HEK293 (cell line): ENCODE measurements around the gene ATP10A.

Experiments
- CTCF ChIA-PET: fragments of 350-600 bp; formaldehyde crosslinking; extraction: SDS; loops from one replicate; lab custom pipeline; 2021; ENCODE audit warnings: antibody characterized with exemption; lab: Yijun Ruan, JAX
- POLR2A ChIA-PET: fragments of 300-600 bp; formaldehyde crosslinking; extraction: SDS; loops from one replicate; lab custom pipeline; 2020; ENCODE audit warnings: antibody characterized with exemption, inconsistent platforms; lab: Yijun Ruan, JAX
- H3K27ac ChIP-seq: fragments of 200-500 bp; sonication (Bioruptor generic); 2 replicates; pipeline ENCODE4 v1.5.1; 2014; ENCODE audit warnings: low read depth, low read length, control low read depth, inconsistent platforms; ENCODE audit errors: extremely low read depth
- H3K36me3 ChIP-seq, 2 experiments: fragments of 200-500 bp in 1 of 2; sonication (Bioruptor generic) in 1 of 2; 1 replicate in 1 of 2; 2 replicates in 1 of 2; pipeline ENCODE4 v1.5.1; 2014 to 2017; ENCODE audit warnings: inconsistent platforms in 2 of 2, low read length in 2 of 2; ENCODE audit not compliant: control insufficient read depth in 2 of 2, insufficient read depth in 1 of 2
- H3K4me1 ChIP-seq: fragments of 200-500 bp; sonication (Bioruptor generic); 2 replicates; pipeline ENCODE4 v1.5.1; 2014; ENCODE audit warnings: mild to moderate bottlenecking, low read length, inconsistent platforms; ENCODE audit not compliant: control insufficient read depth, insufficient read depth
- H3K4me3 ChIP-seq: 2 replicates; pipeline ENCODE4 v1.5.1; 2011; ENCODE audit warnings: low read depth, mild to moderate bottlenecking, control low read depth, low read length, moderate library complexity
- H3K9me3 ChIP-seq: fragments of 200-500 bp; sonication (Bioruptor generic); 2 replicates; pipeline ENCODE4 v1.5.1; 2014; ENCODE audit warnings: low read depth, low read length, inconsistent platforms; ENCODE audit not compliant: control insufficient read depth, insufficient read depth
- EGR2 ChIP-seq: fragments of 450-650 bp; formaldehyde crosslinking; IDR thresholded peaks from 2 replicates; pipeline ENCODE4 v1.5.1; 2016; ENCODE audit warnings: low read depth, missing biosample characterization, missing genetic modification characterization
- GLI4 ChIP-seq: fragments of 450-650 bp; formaldehyde crosslinking; IDR thresholded peaks from 2 replicates; pipeline ENCODE4 v1.5.1; 2016; ENCODE audit warnings: missing biosample characterization, missing genetic modification characterization
- GLIS2 ChIP-seq: fragments of 450-650 bp; formaldehyde crosslinking; IDR thresholded peaks from 2 replicates; pipeline ENCODE4 v1.5.1; 2016; ENCODE audit warnings: missing biosample characterization, missing genetic modification characterization
- HOXA7 ChIP-seq: sonication (generic); formaldehyde crosslinking; IDR thresholded peaks from 2 replicates; pipeline ENCODE4 v1.8.1; 2022; ENCODE audit warnings: missing genetic modification reagents, borderline replicate concordance
- IKZF3 ChIP-seq: fragments of 450-650 bp; IDR thresholded peaks from 2 replicates; pipeline ENCODE4 v1.5.0; 2018; ENCODE audit warnings: missing biosample characterization, mild to moderate bottlenecking, missing genetic modification characterization, moderate library complexity
- KLF1 ChIP-seq: fragments of 450-650 bp; formaldehyde crosslinking; IDR thresholded peaks from 2 replicates; pipeline ENCODE4 v1.5.1; 2016; ENCODE audit warnings: missing biosample characterization, missing genetic modification characterization
- KLF9 ChIP-seq: fragments of 450-650 bp; formaldehyde crosslinking; IDR thresholded peaks from 2 replicates; pipeline ENCODE4 v1.5.1; 2016; ENCODE audit warnings: missing biosample characterization, missing genetic modification characterization, low read depth
- SETDB1 ChIP-seq: IDR thresholded peaks from one replicate; pipeline ENCODE4 v1.6.1; 2017; ENCODE audit warnings: mild to moderate bottlenecking, low read length, moderate library complexity, mixed read lengths; ENCODE audit not compliant: insufficient read length
- YY1 ChIP-seq: fragments of 450-650 bp; formaldehyde crosslinking; IDR thresholded peaks from 2 replicates; pipeline ENCODE4 v1.5.1; 2018; ENCODE audit warnings: missing biosample characterization, missing genetic modification characterization
- YY2 ChIP-seq: fragments of 450-650 bp; formaldehyde crosslinking; IDR thresholded peaks from 2 replicates; pipeline ENCODE4 v1.5.1; 2016; ENCODE audit warnings: missing biosample characterization, missing genetic modification characterization
- ZFP3 ChIP-seq: fragments of 450-650 bp; formaldehyde crosslinking; IDR thresholded peaks from 2 replicates; pipeline ENCODE4 v1.5.1; 2016; ENCODE audit warnings: low read depth, missing biosample characterization, missing genetic modification characterization
- ZIC2 ChIP-seq: fragments of 450-650 bp; formaldehyde crosslinking; IDR thresholded peaks from 2 replicates; pipeline ENCODE4 v1.5.1; 2016; ENCODE audit warnings: missing biosample characterization, missing genetic modification characterization
- ZNF132 ChIP-seq: fragments of 450-650 bp; formaldehyde crosslinking; IDR thresholded peaks from 2 replicates; pipeline ENCODE4 v1.5.1; 2017; ENCODE audit warnings: missing biosample characterization, missing genetic modification characterization, borderline replicate concordance
- ZNF221 ChIP-seq: fragments of 450-650 bp; formaldehyde crosslinking; IDR thresholded peaks from 2 replicates; pipeline ENCODE4 v1.5.1; 2017; ENCODE audit warnings: missing biosample characterization, missing genetic modification characterization, borderline replicate concordance
- ZNF223 ChIP-seq: fragments of 450-650 bp; formaldehyde crosslinking; IDR thresholded peaks from 2 replicates; pipeline ENCODE4 v1.5.1; 2016; ENCODE audit warnings: missing biosample characterization, missing genetic modification characterization
- ZNF239 ChIP-seq: fragments of 450-650 bp; formaldehyde crosslinking; IDR thresholded peaks from 2 replicates; pipeline ENCODE4 v1.5.1; 2016; ENCODE audit warnings: missing biosample characterization, missing genetic modification characterization
- ZNF324 ChIP-seq: fragments of 450-650 bp; formaldehyde crosslinking; IDR thresholded peaks from 2 replicates; pipeline ENCODE4 v1.5.1; 2016; ENCODE audit warnings: missing biosample characterization, missing genetic modification characterization
- ZNF335 ChIP-seq: fragments of 450-650 bp; formaldehyde crosslinking; conservative IDR thresholded peaks from 2 replicates; pipeline ENCODE4 v1.5.1; 2016; ENCODE audit warnings: missing biosample characterization, missing genetic modification characterization
- ZNF354C ChIP-seq: fragments of 450-650 bp; formaldehyde crosslinking; IDR thresholded peaks from 2 replicates; pipeline ENCODE4 v1.5.1; 2016; ENCODE audit warnings: missing biosample characterization, missing genetic modification characterization, low read depth, borderline replicate concordance
- ZNF391 ChIP-seq: fragments of 450-650 bp; formaldehyde crosslinking; IDR thresholded peaks from 2 replicates; pipeline ENCODE4 v1.5.1; 2016; ENCODE audit warnings: low read depth, missing biosample characterization, missing genetic modification characterization, borderline replicate concordance
- ZNF423 ChIP-seq: fragments of 450-650 bp; formaldehyde crosslinking; IDR thresholded peaks from 2 replicates; pipeline ENCODE4 v1.5.1; 2016; ENCODE audit warnings: missing biosample characterization, missing genetic modification characterization
- ZNF571 ChIP-seq: fragments of 450-650 bp; formaldehyde crosslinking; IDR thresholded peaks from 2 replicates; pipeline ENCODE4 v1.5.0; 2017; ENCODE audit warnings: missing biosample characterization, missing genetic modification characterization
- ZNF600 ChIP-seq: fragments of 450-650 bp; formaldehyde crosslinking; IDR thresholded peaks from 2 replicates; pipeline ENCODE4 v1.5.1; 2016; ENCODE audit warnings: missing biosample characterization, missing genetic modification characterization
- ZNF626 ChIP-seq: fragments of 450-650 bp; sonication (Bioruptor Pico); formaldehyde crosslinking; IDR thresholded peaks from 2 replicates; pipeline ENCODE4 v1.5.1; 2018; ENCODE audit warnings: missing biosample characterization, missing genetic modification characterization, inconsistent platforms
- ZNF654 ChIP-seq: fragments of 450-650 bp; formaldehyde crosslinking; IDR thresholded peaks from 2 replicates; pipeline ENCODE4 v1.5.1; 2016; ENCODE audit warnings: low read depth, missing biosample characterization, missing genetic modification characterization
- ZNF677 ChIP-seq: fragments of 450-650 bp; IDR thresholded peaks from 2 replicates; pipeline ENCODE4 v1.5.0; 2018; ENCODE audit warnings: missing biosample characterization, mild to moderate bottlenecking, missing genetic modification characterization, moderate library complexity
- ZNF701 ChIP-seq: fragments of 450-650 bp; formaldehyde crosslinking; IDR thresholded peaks from 2 replicates; pipeline ENCODE4 v1.5.1; 2016; ENCODE audit warnings: missing biosample characterization, missing genetic modification characterization
- ZNF791 ChIP-seq: fragments of 450-650 bp; formaldehyde crosslinking; IDR thresholded peaks from 2 replicates; pipeline ENCODE4 v1.5.1; 2016; ENCODE audit warnings: missing biosample characterization, missing genetic modification characterization
- TF ChIP-seq, protein P1 (sequence below): fragments of 450-650 bp; formaldehyde crosslinking; conservative IDR thresholded peaks from 2 replicates; pipeline ENCODE4 v1.5.1; 2016; ENCODE audit warnings: low read depth, missing biosample characterization, missing genetic modification characterization
- TF ChIP-seq, protein P2 (sequence below): fragments of 450-650 bp; formaldehyde crosslinking; IDR thresholded peaks from 2 replicates; pipeline ENCODE4 v1.5.1; 2016; ENCODE audit warnings: missing biosample characterization, missing genetic modification characterization

The ATP10A gene

DNA sequence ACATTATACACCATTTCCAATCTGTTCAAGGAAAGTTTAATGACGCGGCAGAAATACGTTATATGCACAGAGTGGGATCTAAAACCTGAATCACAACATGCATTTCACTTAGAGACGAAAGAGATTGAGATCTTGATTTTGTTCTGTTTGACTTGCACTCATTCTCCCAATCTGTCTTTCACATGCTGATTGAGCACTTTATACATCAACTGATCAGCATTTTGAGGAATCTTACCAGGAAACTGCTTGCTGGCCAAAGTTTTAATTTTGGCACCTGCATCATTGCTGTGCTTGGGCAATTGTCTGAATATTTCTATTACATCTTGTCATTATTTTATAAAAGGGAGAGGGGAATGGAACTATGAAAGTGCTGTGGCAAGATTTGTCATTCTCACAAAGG is 47.7 kb upstream of the ATP10A start:
- Histone ChIP-seq H3K27ac (no peak overlapping the region), H3K36me3 (no peaks in the 10 kb centered on the region), H3K9me3 (no peaks in the 10 kb centered on the region), H3K4me1 (no peaks in the 10 kb centered on the region), H3K4me3 (no peak overlapping the region)
- TF ChIP-seq, protein P1, sequence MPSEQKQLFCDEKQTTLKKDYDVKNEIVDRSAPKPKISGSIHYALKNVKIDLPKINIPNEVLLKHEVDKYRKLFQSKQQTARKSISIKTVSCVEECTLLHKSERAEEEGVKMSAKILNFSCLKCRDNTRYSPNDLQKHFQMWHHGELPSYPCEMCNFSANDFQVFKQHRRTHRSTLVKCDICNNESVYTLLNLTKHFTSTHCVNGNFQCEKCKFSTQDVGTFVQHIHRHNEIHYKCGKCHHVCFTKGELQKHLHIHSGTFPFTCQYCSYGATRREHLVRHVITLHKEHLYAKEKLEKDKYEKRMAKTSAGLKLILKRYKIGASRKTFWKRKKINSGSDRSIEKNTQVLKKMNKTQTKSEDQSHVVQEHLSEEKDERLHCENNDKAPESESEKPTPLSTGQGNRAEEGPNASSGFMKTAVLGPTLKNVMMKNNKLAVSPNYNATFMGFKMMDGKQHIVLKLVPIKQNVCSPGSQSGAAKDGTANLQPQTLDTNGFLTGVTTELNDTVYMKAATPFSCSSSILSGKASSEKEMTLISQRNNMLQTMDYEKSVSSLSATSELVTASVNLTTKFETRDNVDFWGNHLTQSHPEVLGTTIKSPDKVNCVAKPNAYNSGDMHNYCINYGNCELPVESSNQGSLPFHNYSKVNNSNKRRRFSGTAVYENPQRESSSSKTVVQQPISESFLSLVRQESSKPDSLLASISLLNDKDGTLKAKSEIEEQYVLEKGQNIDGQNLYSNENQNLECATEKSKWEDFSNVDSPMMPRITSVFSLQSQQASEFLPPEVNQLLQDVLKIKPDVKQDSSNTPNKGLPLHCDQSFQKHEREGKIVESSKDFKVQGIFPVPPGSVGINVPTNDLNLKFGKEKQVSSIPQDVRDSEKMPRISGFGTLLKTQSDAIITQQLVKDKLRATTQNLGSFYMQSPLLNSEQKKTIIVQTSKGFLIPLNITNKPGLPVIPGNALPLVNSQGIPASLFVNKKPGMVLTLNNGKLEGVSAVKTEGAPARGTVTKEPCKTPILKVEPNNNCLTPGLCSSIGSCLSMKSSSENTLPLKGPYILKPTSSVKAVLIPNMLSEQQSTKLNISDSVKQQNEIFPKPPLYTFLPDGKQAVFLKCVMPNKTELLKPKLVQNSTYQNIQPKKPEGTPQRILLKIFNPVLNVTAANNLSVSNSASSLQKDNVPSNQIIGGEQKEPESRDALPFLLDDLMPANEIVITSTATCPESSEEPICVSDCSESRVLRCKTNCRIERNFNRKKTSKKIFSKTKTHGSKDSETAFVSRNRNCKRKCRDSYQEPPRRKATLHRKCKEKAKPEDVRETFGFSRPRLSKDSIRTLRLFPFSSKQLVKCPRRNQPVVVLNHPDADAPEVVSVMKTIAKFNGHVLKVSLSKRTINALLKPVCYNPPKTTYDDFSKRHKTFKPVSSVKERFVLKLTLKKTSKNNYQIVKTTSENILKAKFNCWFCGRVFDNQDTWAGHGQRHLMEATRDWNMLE (tag by site-specific recombination) = no peak
- TF ChIP-seq ZNF791 (tag by site-specific recombination) (no peak), KLF9 (tag by site-specific recombination) (no peak), ZNF701 (tag by site-specific recombination) (no peak), IKZF3 (no peak), HOXA7 (CRISPR knock-in tag) (no peak), ZNF239 (no peak), SETDB1 (no peak), ZNF354C (tag by site-specific recombination) (no peak), ZFP3 (tag by site-specific recombination) (no peak), ZNF654 (tag by site-specific recombination) (no peak), ZNF391 (tag by site-specific recombination) (no peak)
- CTCF ChIA-PET = no interaction called here
- POLR2A ChIA-PET = no interaction called here

DNA sequence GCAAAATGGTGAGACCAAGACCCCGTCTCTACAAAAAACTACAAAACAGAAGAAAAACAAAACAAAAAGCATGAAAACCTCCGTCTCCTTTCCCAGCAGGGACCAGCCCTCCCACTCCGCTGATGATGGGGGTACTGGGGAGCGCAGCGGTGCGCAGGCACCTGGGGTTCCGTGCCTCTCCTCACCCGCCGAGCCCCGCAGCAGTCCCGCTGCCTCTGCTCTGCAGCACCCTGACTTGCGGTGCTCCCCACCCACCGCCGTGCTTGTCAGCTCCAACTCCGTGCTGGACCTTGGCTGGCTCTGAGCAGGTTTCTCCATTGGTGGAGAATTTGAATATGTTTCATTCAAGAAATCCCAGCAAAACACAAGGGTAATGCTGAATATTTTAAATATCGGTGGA is 46.7 kb upstream of the ATP10A start:
- Histone ChIP-seq H3K9me3 (no peaks in the 10 kb centered on the region), H3K36me3 (no peaks in the 10 kb centered on the region), H3K4me3 (no peak overlapping the region), H3K27ac (no peak overlapping the region), H3K4me1 (no peaks in the 10 kb centered on the region)
- TF ChIP-seq ZFP3 (tag by site-specific recombination) (no peak), YY2 (no peak), GLIS2 (tag by site-specific recombination) (no peak), ZNF324 (no peak), ZNF600 (tag by site-specific recombination) (no peak), ZNF423 (tag by site-specific recombination) (no peak), ZNF571 (tag by site-specific recombination) (no peak), ZNF677 (tag by site-specific recombination) (no peak)
- ChIA-PET CTCF (no interaction called here), POLR2A (no interaction called here)

DNA sequence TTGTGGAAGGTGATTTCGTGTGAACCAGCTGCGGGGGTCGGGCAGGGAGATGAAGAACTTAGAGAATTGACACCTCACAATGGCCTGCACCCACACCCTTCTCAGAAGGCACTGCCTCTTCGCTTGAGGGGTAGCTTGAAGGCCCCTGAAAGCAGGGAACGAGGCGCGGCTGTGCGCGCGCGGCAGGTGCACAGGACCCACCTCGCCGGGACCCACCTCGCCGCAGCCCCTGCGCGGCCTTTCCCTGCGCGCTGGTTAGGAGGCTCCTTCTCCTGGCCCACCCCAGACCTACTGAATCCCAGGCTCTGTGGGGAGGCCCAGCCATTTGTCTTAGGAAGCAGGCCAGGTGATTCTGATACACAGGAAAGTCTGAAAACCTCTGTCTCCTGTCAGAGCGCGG is 46.2 kb upstream of the ATP10A start:
- no peak overlapping the region for H3K27ac ChIP-seq
- ChIA-PET CTCF (no interaction called here), POLR2A (no interaction called here)
- no peaks in the 10 kb centered on the region for H3K36me3 ChIP-seq
- H3K9me3 ChIP-seq = no peaks in the 10 kb centered on the region
- no peaks in the 10 kb centered on the region for H3K4me1 ChIP-seq
- no peak overlapping the region for H3K4me3 ChIP-seq
- TF ChIP-seq ZNF223 (tag by site-specific recombination) (no peak), ZNF221 (tag by site-specific recombination) (no peak), ZNF335 (tag by site-specific recombination) (no peak), EGR2 (tag by site-specific recombination) (no peak), ZNF626 (tag by site-specific recombination) (no peak), ZNF391 (tag by site-specific recombination) (no peak), KLF1 (tag by site-specific recombination) (no peak), GLI4 (tag by site-specific recombination) (no peak), ZIC2 (tag by site-specific recombination) (no peak), YY1 (tag by site-specific recombination) (no peak), ZNF132 (no peak)
- TF ChIP-seq, protein P2, sequence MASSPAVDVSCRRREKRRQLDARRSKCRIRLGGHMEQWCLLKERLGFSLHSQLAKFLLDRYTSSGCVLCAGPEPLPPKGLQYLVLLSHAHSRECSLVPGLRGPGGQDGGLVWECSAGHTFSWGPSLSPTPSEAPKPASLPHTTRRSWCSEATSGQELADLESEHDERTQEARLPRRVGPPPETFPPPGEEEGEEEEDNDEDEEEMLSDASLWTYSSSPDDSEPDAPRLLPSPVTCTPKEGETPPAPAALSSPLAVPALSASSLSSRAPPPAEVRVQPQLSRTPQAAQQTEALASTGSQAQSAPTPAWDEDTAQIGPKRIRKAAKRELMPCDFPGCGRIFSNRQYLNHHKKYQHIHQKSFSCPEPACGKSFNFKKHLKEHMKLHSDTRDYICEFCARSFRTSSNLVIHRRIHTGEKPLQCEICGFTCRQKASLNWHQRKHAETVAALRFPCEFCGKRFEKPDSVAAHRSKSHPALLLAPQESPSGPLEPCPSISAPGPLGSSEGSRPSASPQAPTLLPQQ (tag by site-specific recombination) = no peak
